HCT116 (cell line): Measurements from ENCODE around the gene NPC2.

Source experiments
- CTCF ChIP-seq, 3 experiments: fragments of 200-600 bp in 1 of 3; sonication (generic) in 1 of 3; IDR thresholded peaks in 2 of 3; conservative IDR thresholded peaks in 1 of 3; 2 replicates each; pipeline ENCODE4 v1.5.1; 2012 to 2017; ENCODE audit warnings: low read depth in 2 of 3, low read length in 2 of 3, antibody characterized with exemption in 1 of 3, borderline replicate concordance in 1 of 3, control low read depth in 1 of 3, mild to moderate bottlenecking in 1 of 3, mixed read lengths in 1 of 3, mixed run types in 1 of 3, moderate library complexity in 1 of 3; ENCODE audit not compliant: insufficient read depth in 1 of 3
- EZH2 ChIP-seq: fragments of 200-600 bp; sonication (generic); IDR thresholded peaks from 2 replicates; pipeline ENCODE4 v1.6.1; 2017; ENCODE audit warnings: antibody characterized with exemption, mixed run types
- EZH2phosphoT487 ChIP-seq: fragments of 200-600 bp; IDR thresholded peaks from 2 replicates; pipeline ENCODE4 v1.6.1; 2018; ENCODE audit warnings: antibody characterized with exemption, borderline replicate concordance
- MAX ChIP-seq: IDR thresholded peaks from 2 replicates; pipeline ENCODE4 v1.6.1; 2012
- POLR2A ChIP-seq: IDR thresholded peaks from 2 replicates; pipeline ENCODE4 v1.7.0; 2011; ENCODE audit warnings: borderline replicate concordance; ENCODE audit not compliant: insufficient read depth, insufficient read length; ENCODE audit errors: extremely low read depth
- POLR2AphosphoS5 ChIP-seq: IDR thresholded peaks from 2 replicates; pipeline ENCODE4 v1.6.1; 2011; ENCODE audit warnings: mild to moderate bottlenecking, low read depth, low read length, moderate library complexity
- RAD21 ChIP-seq: IDR thresholded peaks from 2 replicates; pipeline ENCODE4 v1.6.1; 2012; ENCODE audit warnings: low read depth, mild to moderate bottlenecking
- SIN3A ChIP-seq: IDR thresholded peaks from 2 replicates; pipeline ENCODE4 v1.6.1; 2012; ENCODE audit warnings: low read depth
- SP1 ChIP-seq: IDR thresholded peaks from 2 replicates; pipeline ENCODE4 v1.6.1; 2012; ENCODE audit warnings: low read depth
- YY1 ChIP-seq: IDR thresholded peaks from 2 replicates; pipeline ENCODE4 v1.6.1; 2011; ENCODE audit warnings: low read length, low read depth, moderate library complexity, mild to moderate bottlenecking; ENCODE audit not compliant: insufficient replicate concordance; ENCODE audit errors: extremely low read depth
- ZFX ChIP-seq: fragments of 450-650 bp; IDR thresholded peaks from 2 replicates; pipeline ENCODE4 v1.6.1; 2017

DNA sequence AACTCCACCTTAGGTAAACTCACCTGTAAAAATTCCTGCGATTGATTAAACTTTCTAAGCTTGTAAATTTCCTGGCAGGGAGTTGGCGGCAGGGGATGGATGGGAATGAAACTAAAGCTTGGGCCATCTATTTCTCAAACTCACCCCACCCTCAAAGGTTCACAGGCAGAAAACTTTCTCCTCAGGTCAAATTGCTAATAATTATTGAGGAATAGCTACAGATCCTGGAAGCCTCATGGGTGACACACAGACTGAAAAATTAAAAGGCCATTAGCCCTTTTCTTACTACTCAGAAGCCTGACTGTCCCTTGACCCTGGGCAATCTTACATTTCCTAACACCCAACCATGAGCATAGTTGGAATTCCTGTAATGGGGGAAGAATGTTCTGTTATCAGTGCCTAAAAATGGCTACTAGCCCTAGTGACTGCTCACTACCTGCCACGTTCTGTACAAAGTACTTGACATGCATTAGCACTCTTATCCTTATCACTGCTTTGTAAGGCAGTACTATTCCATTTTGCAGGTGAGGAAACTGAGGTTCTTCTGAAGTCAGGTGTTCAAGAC lies 54.7 kb downstream of the NPC2 start:
- TF ChIP-seq CTCF (IDR thresholded peaks at IDR 0.05 in 2 of 3, conservative IDR thresholded peaks at IDR 0.05 in 1 of 3; ENCODE audit: borderline replicate concordance in 1 of 3, insufficient read depth in 1 of 3, low read depth in 2 of 3, low read length in 2 of 3) (no peak), EZH2phosphoT487 (no peak), POLR2AphosphoS5 (no peak), YY1 (no peak), RAD21 (no peak), EZH2 (no peak), POLR2A (no peak), ZFX (no peak), SIN3A (no peak), SP1 (no peak), MAX (no peak)
